ENCODE results near the gene TADA2B.

GRCh38 chr4:7030856-7031255, 12.3 kb upstream of the TADA2B start:
- TF ChIP-seq CTCF (IDR thresholded peaks at IDR 0.05) (no peak), ZFX (IDR thresholded peaks at IDR 0.05; ENCODE audit: borderline replicate concordance) (no peak)
